Fibroblast of skin of right biceps (primary cell): Measurements from ENCODE around the gene TBC1D5.
"Not testable (repeated sequence)": the region's sequence is repeated elsewhere in the genome, so short reads cannot be mapped to it uniquely, and the experiment has no call there.

Experiments used
- DNase-seq: peaks from one replicate; pipeline ENCODE4 v3.0.0-alpha.2; 2013

The TBC1D5 gene

GRCh38 chr3:17396036-17396435 is 346.4 kb downstream of the TBC1D5 start:
- DNase-seq = no peak

- no peak for DNase-seq
Measured at GRCh38 chr3:17394541-17395155, 347.8 kb downstream of the TBC1D5 start.

- DNase-seq = not testable (repeated sequence)
Measured at GRCh38 chr3:17392516-17392915, 349.9 kb downstream of the TBC1D5 start.

- no peak for DNase-seq
Measured at GRCh38 chr3:17390785-17391184, 351.6 kb downstream of the TBC1D5 start.

- no peak for DNase-seq
Measured at GRCh38 chr3:17387108-17387507, 355.3 kb downstream of the TBC1D5 start.

GRCh38 chr3:17386432-17386831 is 356.0 kb downstream of the TBC1D5 start:
- no peak for DNase-seq

GRCh38 chr3:17384567-17385296 is 357.7 kb downstream of the TBC1D5 start:
- no peak for DNase-seq

GRCh38 chr3:17373304-17373703 is 369.1 kb downstream of the TBC1D5 start:
- no peak for DNase-seq

GRCh38 chr3:17372362-17373210 is 369.8 kb downstream of the TBC1D5 start:
- DNase-seq = peak; percentile 7

GRCh38 chr3:17369973-17370372 is 372.5 kb downstream of the TBC1D5 start:
- no peak for DNase-seq

GRCh38 chr3:17367171-17367570 is 375.3 kb downstream of the TBC1D5 start:
- DNase-seq = peak; percentile 30

- no peak for DNase-seq
Measured at GRCh38 chr3:17360991-17361390, 381.4 kb downstream of the TBC1D5 start.

- no peak for DNase-seq
Measured at GRCh38 chr3:17359911-17360310, 382.5 kb downstream of the TBC1D5 start.

- DNase-seq = no peak
Measured at GRCh38 chr3:17357035-17357710, 385.3 kb downstream of the TBC1D5 start.

- DNase-seq = no peak
Measured at GRCh38 chr3:17356585-17356984, 385.8 kb downstream of the TBC1D5 start.

GRCh38 chr3:17355591-17355990 is 386.8 kb downstream of the TBC1D5 start:
- DNase-seq = peak; percentile 44

GRCh38 chr3:17354341-17354740 is 388.1 kb downstream of the TBC1D5 start:
- DNase-seq = no peak

- DNase-seq = no peak
Measured at GRCh38 chr3:17352620-17353019, 389.8 kb downstream of the TBC1D5 start.

- not testable (repeated sequence) for DNase-seq
Measured at GRCh38 chr3:17351193-17351592, 391.2 kb downstream of the TBC1D5 start.

- no peak for DNase-seq
Measured at GRCh38 chr3:17349093-17349492, 393.3 kb downstream of the TBC1D5 start.

GRCh38 chr3:17342119-17342518 is 400.3 kb downstream of the TBC1D5 start:
- DNase-seq = no peak

GRCh38 chr3:17340693-17341092 is 401.7 kb downstream of the TBC1D5 start:
- no peak for DNase-seq

GRCh38 chr3:17340261-17340660 is 402.2 kb downstream of the TBC1D5 start:
- no peak for DNase-seq
